HepG2 (cell line): ENCODE data around the gene JPT2. TPM values are rescaled to one million over a fixed set of nuclear protein-coding genes. Genes with fewer than 3 reads are reported as not detected.

Source experiments
- ATAC-seq: fragments of 200-7000 bp; cut with Tn5 transposase; 3 replicates; pipeline ENCODE4 v1.9.1; 2020; ENCODE audit warnings: mild to moderate bottlenecking, moderate library complexity
- BruUV-seq: library from RNA; stranded (reverse); fragments of 400-500 nt; replicated peaks from 2 replicates; lab custom pipeline; 2021; lab: Mats Ljungman, UMichigan
- CTCF ChIA-PET: fragments of 300-600 bp; formaldehyde crosslinking; extraction: SDS; loops from one replicate; lab custom pipeline; 2021; ENCODE audit warnings: low total read pairs, inconsistent platforms, low intra/inter-chr PET ratio; lab: Yijun Ruan, JAX
- POLR2A ChIA-PET: fragments of 350-600 bp; sonication (Branson Sonifier 250); formaldehyde crosslinking; loops from one replicate; lab custom pipeline; 2020; ENCODE audit warnings: antibody characterized with exemption, inconsistent platforms; lab: Yijun Ruan, JAX
- DNase-seq: peaks from one replicate; pipeline ENCODE4 v3.0.0-alpha.2; 2015; ENCODE audit warnings: low spot score
- FAIRE-seq: peaks from 3 replicates; lab custom pipeline; 2011; peaks lifted over from hg19 to GRCh38; lab: Jason Lieb, UNC
- H2AFZ ChIP-seq: one replicate; pipeline ENCODE4 v1.6.1; 2011; ENCODE audit warnings: low read length, inconsistent platforms
- H3K27ac ChIP-seq: fragments of 300-600 bp; 3 replicates; pipeline ENCODE4 v1.8.0; 2011; ENCODE audit warnings: mixed run types, mild to moderate bottlenecking, mixed read lengths, low read length, inconsistent platforms; ENCODE audit not compliant: insufficient read depth; ENCODE audit errors: extremely low read length
- H3K27me3 ChIP-seq, 2 experiments: fragments of 200-600 bp in 1 of 2; 2 replicates in 1 of 2; 3 replicates in 1 of 2; pipeline versions ENCODE4 v1.6.0 to v1.8.0; 2011; ENCODE audit warnings: low read length in 2 of 2, mild to moderate bottlenecking in 2 of 2, moderate library complexity in 2 of 2, inconsistent platforms in 1 of 2; ENCODE audit not compliant: insufficient read depth in 2 of 2, control insufficient read depth in 1 of 2
- H3K36me3 ChIP-seq, 2 experiments: fragments of 200-600 bp in 1 of 2; replicated peaks in 1 of 2; 2 replicates in 1 of 2; 3 replicates in 1 of 2; pipeline versions ENCODE4 v1.5.1 to v1.8.0; 2011; ENCODE audit warnings: low read length in 2 of 2, inconsistent platforms in 1 of 2; ENCODE audit not compliant: insufficient read depth in 2 of 2, control insufficient read depth in 1 of 2
- H3K4me1 ChIP-seq: 2 replicates; pipeline ENCODE4 v1.5.1; 2012; ENCODE audit warnings: low read length, inconsistent platforms; ENCODE audit not compliant: insufficient read depth
- H3K4me2 ChIP-seq: 2 replicates; pipeline ENCODE4 v1.6.0; 2011; ENCODE audit warnings: low read depth, low read length, inconsistent platforms
- H3K4me3 ChIP-seq, 3 experiments: fragments of 200-600 bp in 1 of 3; sonication (generic), shearing (Covaris generic) in 1 of 3; replicated peaks in 1 of 3; 2 replicates each; pipeline ENCODE4 v1.5.1; 2011 to 2016; ENCODE audit warnings: low read length in 3 of 3, inconsistent platforms in 2 of 3, low read depth in 2 of 3, mild to moderate bottlenecking in 2 of 3, control low read depth in 1 of 3, mixed read lengths in 1 of 3; ENCODE audit not compliant: insufficient read depth in 1 of 3
- H3K79me2 ChIP-seq: one replicate; pipeline ENCODE4 v1.6.1; 2011; ENCODE audit warnings: low read length, inconsistent platforms; ENCODE audit not compliant: insufficient read depth
- H3K9ac ChIP-seq: 2 replicates; pipeline ENCODE4 v1.6.0; 2011; ENCODE audit warnings: mild to moderate bottlenecking, low read depth, low read length, inconsistent platforms; ENCODE audit not compliant: insufficient read depth
- H3K9me3 ChIP-seq: 2 replicates; pipeline ENCODE4 v1.5.1; 2012; ENCODE audit warnings: mild to moderate bottlenecking, low read length
- H4K20me1 ChIP-seq: 2 replicates; pipeline ENCODE4 v1.6.0; 2011; ENCODE audit warnings: inconsistent platforms, mild to moderate bottlenecking, low read length, moderate library complexity; ENCODE audit not compliant: insufficient read depth
- ELF4 ChIP-seq: sonication (generic); formaldehyde crosslinking; IDR thresholded peaks from 2 replicates; pipeline ENCODE4 v1.5.0; 2020; ENCODE audit warnings: missing genetic modification reagents, mild to moderate bottlenecking, moderate library complexity, borderline replicate concordance
- ISX ChIP-seq: sonication (generic); formaldehyde crosslinking; conservative IDR thresholded peaks from 2 replicates; pipeline ENCODE4 v1.5.0; 2020; ENCODE audit warnings: missing genetic modification reagents
- KLF11 ChIP-seq: IDR thresholded peaks from 2 replicates; pipeline ENCODE4 v1.6.1; 2016; ENCODE audit warnings: missing compliant biosample characterization
- MAFF ChIP-seq: IDR thresholded peaks from 2 replicates; pipeline ENCODE4 v1.6.1; 2011; ENCODE audit warnings: low read depth, low read length, improper control_type of control experiment
- NCOR1 ChIP-seq: fragments of 200-600 bp; sonication (generic); IDR thresholded peaks from 2 replicates; pipeline ENCODE4 v1.7.0; 2017; ENCODE audit warnings: antibody characterized with exemption, low read length, borderline replicate concordance
- ZNF232 ChIP-seq: sonication (generic); formaldehyde crosslinking; IDR thresholded peaks from 2 replicates; pipeline ENCODE4 v1.4.0; 2020; ENCODE audit warnings: missing genetic modification reagents, borderline replicate concordance
- ZNF552 ChIP-seq: sonication (generic); formaldehyde crosslinking; IDR thresholded peaks from 2 replicates; pipeline ENCODE4 v1.9.0; 2022; ENCODE audit warnings: missing genetic modification reagents, mild to moderate bottlenecking, borderline replicate concordance
- ZZZ3 ChIP-seq: sonication (generic); formaldehyde crosslinking; IDR thresholded peaks from 2 replicates; pipeline ENCODE4 v1.4.0; 2020; ENCODE audit warnings: missing genetic modification reagents, mild to moderate bottlenecking, borderline replicate concordance
- WGBS: methylation state at CpG from one replicate; pipeline ENCODE4 v1.1.6; 2017; ENCODE audit warnings: low lambda C conversion rate; 5-methylcytosine and 5-hydroxymethylcytosine counted together
- in situ Hi-C: cut with HindIII; loops from 2 replicates; pipeline ENCODE4 v1.10.0; 2017; ENCODE audit warnings: low pct_unique_long_range_greater_than_20kb; ENCODE audit not compliant: extremely low pct_ligation_motif_present
- intact Hi-C: fragments of 100-400 bp; cut with micrococcal nuclease; formaldehyde crosslinking; loops from one replicate; pipeline ENCODE4 v1.10.0; 2022; ENCODE audit not compliant: unreplicated experiment
- polyA plus RNA-seq, 8 experiments: library from polyadenylated mRNA; depleted of rRNA in 3 of 8; stranded (reverse) in 7 of 8; unstranded in 1 of 8; fragments of >200 nt; fragmentation: Illumina TruSeq in 4 of 8; extraction: Trizol in 4 of 8; gene quantifications; 2 replicates each; pipeline versions ENCODE4 v1.2.1 to v1.2.3, GENCODE V29; 2011 to 2016; ENCODE audit warnings: low read depth in 4 of 8, missing spikeins in 1 of 8, mixed read lengths in 1 of 8; ENCODE audit not compliant: insufficient read depth in 1 of 8
- total RNA-seq, 5 experiments: library from RNA; depleted of rRNA; stranded (reverse); fragments of >200 nt; fragmentation: Illumina TruSeq; extraction: Trizol; gene quantifications; 2 replicates each; pipeline ENCODE4 v1.2.3, GENCODE V29; 2016; ENCODE audit warnings: low read depth in 1 of 5
- TF ChIP-seq, protein P1 (sequence below): sonication (generic); formaldehyde crosslinking; IDR thresholded peaks from 2 replicates; pipeline ENCODE4 v1.4.0; 2020; ENCODE audit warnings: missing genetic modification reagents, mild to moderate bottlenecking, borderline replicate concordance
- TF ChIP-seq, protein P2 (sequence below): sonication (generic); formaldehyde crosslinking; conservative IDR thresholded peaks from 2 replicates; pipeline ENCODE4 v1.4.0; 2020; ENCODE audit warnings: missing genetic modification reagents
- TF ChIP-seq, protein P3 (sequence below): sonication (generic); formaldehyde crosslinking; conservative IDR thresholded peaks from 2 replicates; pipeline ENCODE4 v1.8.0; 2022; ENCODE audit warnings: low read depth, missing genetic modification reagents

JPT2 gene
- total and polyA plus RNA-seq, 2 of the 13 experiments (the other 11 are each of a cell fraction or from before 2014, with no cell fraction given), result 53.5 to 89.4 TPM

DNA sequence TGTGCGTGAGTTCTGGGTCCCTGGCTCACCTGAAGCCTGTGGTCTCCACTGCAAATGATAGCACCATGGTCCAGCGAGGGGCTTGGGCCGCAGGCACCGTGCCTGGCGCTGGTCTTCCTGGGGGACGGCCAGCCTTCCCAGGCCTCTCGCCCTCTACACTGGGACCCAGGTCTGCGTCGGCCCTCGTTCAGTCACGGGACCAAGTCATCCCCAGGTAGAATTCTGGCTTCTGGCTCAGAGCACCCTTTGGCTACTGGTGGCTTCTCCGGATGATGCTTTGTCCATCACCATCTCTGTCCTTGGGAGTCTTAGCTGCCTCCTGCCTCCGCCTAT is 45.5 kb upstream of the JPT2 start:
- Histone ChIP-seq H3K9me3 (no peaks in the 10 kb centered on the region), H3K4me3 (no peak overlapping the region), H3K79me2 (peaks cover 16% of the 10 kb centered on the region), H3K27me3 (no peaks in the 10 kb centered on the region), H3K4me2 (no peak overlapping the region), H3K9ac (no peak overlapping the region), H3K4me1 (no peaks in the 10 kb centered on the region), H3K36me3 (peaks cover 27 to 74% of the 10 kb centered on the region in 2 experiments), H4K20me1 (peaks cover 6% of the 10 kb centered on the region), H2AFZ (no peak overlapping the region), H3K27ac (no peak overlapping the region)
- TF ChIP-seq ELF4 (CRISPR knock-in tag) (no peak), KLF11 (CRISPR knock-in tag) (no peak), MAFF (no peak), ZNF232 (CRISPR knock-in tag) (no peak), ZZZ3 (no peak), ISX (CRISPR knock-in tag) (no peak), NCOR1 (no peak), ZNF552 (CRISPR knock-in tag) (no peak)
- TF ChIP-seq, protein P1, sequence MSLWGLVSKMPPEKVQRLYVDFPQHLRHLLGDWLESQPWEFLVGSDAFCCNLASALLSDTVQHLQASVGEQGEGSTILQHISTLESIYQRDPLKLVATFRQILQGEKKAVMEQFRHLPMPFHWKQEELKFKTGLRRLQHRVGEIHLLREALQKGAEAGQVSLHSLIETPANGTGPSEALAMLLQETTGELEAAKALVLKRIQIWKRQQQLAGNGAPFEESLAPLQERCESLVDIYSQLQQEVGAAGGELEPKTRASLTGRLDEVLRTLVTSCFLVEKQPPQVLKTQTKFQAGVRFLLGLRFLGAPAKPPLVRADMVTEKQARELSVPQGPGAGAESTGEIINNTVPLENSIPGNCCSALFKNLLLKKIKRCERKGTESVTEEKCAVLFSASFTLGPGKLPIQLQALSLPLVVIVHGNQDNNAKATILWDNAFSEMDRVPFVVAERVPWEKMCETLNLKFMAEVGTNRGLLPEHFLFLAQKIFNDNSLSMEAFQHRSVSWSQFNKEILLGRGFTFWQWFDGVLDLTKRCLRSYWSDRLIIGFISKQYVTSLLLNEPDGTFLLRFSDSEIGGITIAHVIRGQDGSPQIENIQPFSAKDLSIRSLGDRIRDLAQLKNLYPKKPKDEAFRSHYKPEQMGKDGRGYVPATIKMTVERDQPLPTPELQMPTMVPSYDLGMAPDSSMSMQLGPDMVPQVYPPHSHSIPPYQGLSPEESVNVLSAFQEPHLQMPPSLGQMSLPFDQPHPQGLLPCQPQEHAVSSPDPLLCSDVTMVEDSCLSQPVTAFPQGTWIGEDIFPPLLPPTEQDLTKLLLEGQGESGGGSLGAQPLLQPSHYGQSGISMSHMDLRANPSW (CRISPR knock-in tag), result no peak
- TF ChIP-seq, protein P2, sequence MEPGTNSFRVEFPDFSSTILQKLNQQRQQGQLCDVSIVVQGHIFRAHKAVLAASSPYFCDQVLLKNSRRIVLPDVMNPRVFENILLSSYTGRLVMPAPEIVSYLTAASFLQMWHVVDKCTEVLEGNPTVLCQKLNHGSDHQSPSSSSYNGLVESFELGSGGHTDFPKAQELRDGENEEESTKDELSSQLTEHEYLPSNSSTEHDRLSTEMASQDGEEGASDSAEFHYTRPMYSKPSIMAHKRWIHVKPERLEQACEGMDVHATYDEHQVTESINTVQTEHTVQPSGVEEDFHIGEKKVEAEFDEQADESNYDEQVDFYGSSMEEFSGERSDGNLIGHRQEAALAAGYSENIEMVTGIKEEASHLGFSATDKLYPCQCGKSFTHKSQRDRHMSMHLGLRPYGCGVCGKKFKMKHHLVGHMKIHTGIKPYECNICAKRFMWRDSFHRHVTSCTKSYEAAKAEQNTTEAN, result no peak
- TF ChIP-seq, protein P3, sequence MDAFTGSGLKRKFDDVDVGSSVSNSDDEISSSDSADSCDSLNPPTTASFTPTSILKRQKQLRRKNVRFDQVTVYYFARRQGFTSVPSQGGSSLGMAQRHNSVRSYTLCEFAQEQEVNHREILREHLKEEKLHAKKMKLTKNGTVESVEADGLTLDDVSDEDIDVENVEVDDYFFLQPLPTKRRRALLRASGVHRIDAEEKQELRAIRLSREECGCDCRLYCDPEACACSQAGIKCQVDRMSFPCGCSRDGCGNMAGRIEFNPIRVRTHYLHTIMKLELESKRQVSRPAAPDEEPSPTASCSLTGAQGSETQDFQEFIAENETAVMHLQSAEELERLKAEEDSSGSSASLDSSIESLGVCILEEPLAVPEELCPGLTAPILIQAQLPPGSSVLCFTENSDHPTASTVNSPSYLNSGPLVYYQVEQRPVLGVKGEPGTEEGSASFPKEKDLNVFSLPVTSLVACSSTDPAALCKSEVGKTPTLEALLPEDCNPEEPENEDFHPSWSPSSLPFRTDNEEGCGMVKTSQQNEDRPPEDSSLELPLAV, result no peak
- POLR2A ChIA-PET, result no interaction called here
- no TSS peak for BruUV-seq
- intact Hi-C loops (no loop called here), in situ Hi-C loops (no loop called here)
- ATAC-seq, result no peak
- WGBS, result 100% methylated on average over 1 of the region's 13 CpGs
- FAIRE-seq, result no peak
- no peak for DNase-seq
- CTCF ChIA-PET, result no interaction called here
